ENCODE measurements around the gene DIDO1.

The DIDO1 gene

GRCh38 chr20:62887152-62887859 lies 39.0 kb downstream of the DIDO1 start:
- H4K5ac ChIP-seq (ENCODE audit: low read length): no peak overlapping the region
- no peak overlapping the region for H2BK15ac ChIP-seq (replicated peaks; ENCODE audit: low read depth)
- no peak overlapping the region for H4K8ac ChIP-seq (ENCODE audit: low read depth, low read length)
- H3K79me2 ChIP-seq (ENCODE audit: control insufficient read depth, insufficient read depth, low read length): no peaks in the 10 kb centered on the region
- H3K79me1 ChIP-seq (ENCODE audit: low read length): no peaks in the 10 kb centered on the region
- no peak overlapping the region for H3K23ac ChIP-seq (ENCODE audit: low read length)
- no peak for DNase-seq
- no peak overlapping the region for H3K4me3 ChIP-seq (ENCODE audit: low read length)
- no peak overlapping the region for H3K27ac ChIP-seq (ENCODE audit: low read depth, low read length)
- H3K9ac ChIP-seq (ENCODE audit: low read length): no peak overlapping the region
- no peaks in the 10 kb centered on the region for H3K27me3 ChIP-seq (ENCODE audit: insufficient read depth, low read length, poor library complexity)
- no peaks in the 10 kb centered on the region for H3K4me1 ChIP-seq (ENCODE audit: control insufficient read depth, low read depth, low read length)
- no CpG with 5 or more reads among the region's 13 CpGs for WGBS (ENCODE audit: extremely low coverage, insufficient coverage, low lambda C conversion rate)
- H3K56ac ChIP-seq (ENCODE audit: low read length): no peak overlapping the region
- H3K4me2 ChIP-seq (ENCODE audit: low read length): no peak overlapping the region
- peaks cover 14% of the 10 kb centered on the region for H3K36me3 ChIP-seq (ENCODE audit: control insufficient read depth, insufficient read depth, low read length)
- no peak overlapping the region for H3K4ac ChIP-seq (ENCODE audit: low read depth, low read length)
- no peak overlapping the region for H3K18ac ChIP-seq (ENCODE audit: low read length)
- no peak overlapping the region for H2AK5ac ChIP-seq (ENCODE audit: low read length)
- H2BK5ac ChIP-seq (ENCODE audit: low read length): no peak overlapping the region
- no peak overlapping the region for H2BK120ac ChIP-seq (ENCODE audit: low read depth, low read length)

- DNase-seq: no peak
- Histone ChIP-seq H3K4me3 (ENCODE audit: low read length) (no peak overlapping the region), H3K4me2 (ENCODE audit: low read length) (no peak overlapping the region), H3K27ac (ENCODE audit: low read depth, low read length) (no peak overlapping the region), H3K36me3 (ENCODE audit: control insufficient read depth, insufficient read depth, low read length) (peaks cover 10% of the 10 kb centered on the region), H3K56ac (ENCODE audit: low read length) (no peak overlapping the region), H4K5ac (ENCODE audit: low read length) (no peak overlapping the region), H2BK120ac (ENCODE audit: low read depth, low read length) (no peak overlapping the region), H2BK15ac (replicated peaks; ENCODE audit: low read depth) (no peak overlapping the region), H3K9ac (ENCODE audit: low read length) (no peak overlapping the region), H3K79me1 (ENCODE audit: low read length) (no peaks in the 10 kb centered on the region), H3K4me1 (ENCODE audit: control insufficient read depth, low read depth, low read length) (no peaks in the 10 kb centered on the region), H3K18ac (ENCODE audit: low read length) (no peak overlapping the region), H4K8ac (ENCODE audit: low read depth, low read length) (no peak overlapping the region), H2AK5ac (ENCODE audit: low read length) (no peak overlapping the region), H3K23ac (ENCODE audit: low read length) (no peak overlapping the region), H3K79me2 (ENCODE audit: control insufficient read depth, insufficient read depth, low read length) (no peaks in the 10 kb centered on the region), H3K4ac (ENCODE audit: low read depth, low read length) (no peak overlapping the region), H3K27me3 (ENCODE audit: insufficient read depth, low read length, poor library complexity) (no peaks in the 10 kb centered on the region), H2BK5ac (ENCODE audit: low read length) (no peak overlapping the region)
- WGBS (ENCODE audit: extremely low coverage, insufficient coverage, low lambda C conversion rate): no CpG with 5 or more reads among the region's 7 CpGs
Measured at GRCh38 chr20:62886709-62887058, 39.6 kb downstream of the DIDO1 start.

- Histone ChIP-seq H3K56ac (ENCODE audit: low read length) (no peak overlapping the region), H2AK5ac (ENCODE audit: low read length) (no peak overlapping the region), H3K4me1 (ENCODE audit: control insufficient read depth, low read depth, low read length) (no peaks in the 10 kb centered on the region), H3K4ac (ENCODE audit: low read depth, low read length) (no peak overlapping the region), H3K4me3 (ENCODE audit: low read length) (no peak overlapping the region), H2BK5ac (ENCODE audit: low read length) (no peak overlapping the region), H3K9ac (ENCODE audit: low read length) (no peak overlapping the region), H4K5ac (ENCODE audit: low read length) (no peak overlapping the region), H3K27me3 (ENCODE audit: insufficient read depth, low read length, poor library complexity) (no peaks in the 10 kb centered on the region), H4K8ac (ENCODE audit: low read depth, low read length) (no peak overlapping the region), H2BK15ac (replicated peaks; ENCODE audit: low read depth) (no peak overlapping the region), H3K79me1 (ENCODE audit: low read length) (no peaks in the 10 kb centered on the region), H3K36me3 (ENCODE audit: control insufficient read depth, insufficient read depth, low read length) (peaks cover 10% of the 10 kb centered on the region), H3K27ac (ENCODE audit: low read depth, low read length) (no peak overlapping the region), H3K79me2 (ENCODE audit: control insufficient read depth, insufficient read depth, low read length) (no peaks in the 10 kb centered on the region), H3K4me2 (ENCODE audit: low read length) (no peak overlapping the region), H2BK120ac (ENCODE audit: low read depth, low read length) (no peak overlapping the region), H3K18ac (ENCODE audit: low read length) (no peak overlapping the region), H3K23ac (ENCODE audit: low read length) (no peak overlapping the region)
- no peak for DNase-seq
- WGBS (ENCODE audit: extremely low coverage, insufficient coverage, low lambda C conversion rate): no CpG with 5 or more reads among the region's 23 CpGs
Measured at GRCh38 chr20:62885896-62886708, 40.2 kb downstream of the DIDO1 start.

GRCh38 chr20:62885046-62885895 lies 41.0 kb downstream of the DIDO1 start:
- Histone ChIP-seq H3K23ac (ENCODE audit: low read length) (no peak overlapping the region), H2BK5ac (ENCODE audit: low read length) (no peak overlapping the region), H3K4me2 (ENCODE audit: low read length) (no peak overlapping the region), H2BK15ac (replicated peaks; ENCODE audit: low read depth) (no peak overlapping the region), H3K36me3 (ENCODE audit: control insufficient read depth, insufficient read depth, low read length) (peaks cover 7% of the 10 kb centered on the region), H4K5ac (ENCODE audit: low read length) (no peak overlapping the region), H3K79me2 (ENCODE audit: control insufficient read depth, insufficient read depth, low read length) (no peaks in the 10 kb centered on the region), H2AK5ac (ENCODE audit: low read length) (no peak overlapping the region), H3K56ac (ENCODE audit: low read length) (no peak overlapping the region), H3K27ac (ENCODE audit: low read depth, low read length) (no peak overlapping the region), H3K4me1 (ENCODE audit: control insufficient read depth, low read depth, low read length) (no peaks in the 10 kb centered on the region), H3K9ac (ENCODE audit: low read length) (no peak overlapping the region), H3K4ac (ENCODE audit: low read depth, low read length) (no peak overlapping the region), H2BK120ac (ENCODE audit: low read depth, low read length) (no peak overlapping the region), H3K18ac (ENCODE audit: low read length) (no peak overlapping the region), H3K79me1 (ENCODE audit: low read length) (no peaks in the 10 kb centered on the region), H3K4me3 (ENCODE audit: low read length) (no peak overlapping the region), H3K27me3 (ENCODE audit: insufficient read depth, low read length, poor library complexity) (no peaks in the 10 kb centered on the region), H4K8ac (ENCODE audit: low read depth, low read length) (no peak overlapping the region)
- DNase-seq: no peak
- no CpG with 5 or more reads among the region's 20 CpGs for WGBS (ENCODE audit: extremely low coverage, insufficient coverage, low lambda C conversion rate)

GRCh38 chr20:62884556-62884955 lies 41.7 kb downstream of the DIDO1 start:
- Histone ChIP-seq H3K27ac (ENCODE audit: low read depth, low read length) (no peak overlapping the region), H3K18ac (ENCODE audit: low read length) (no peak overlapping the region), H3K79me1 (ENCODE audit: low read length) (no peaks in the 10 kb centered on the region), H2BK5ac (ENCODE audit: low read length) (no peak overlapping the region), H2BK15ac (replicated peaks; ENCODE audit: low read depth) (no peak overlapping the region), H3K56ac (ENCODE audit: low read length) (no peak overlapping the region), H3K4me2 (ENCODE audit: low read length) (no peak overlapping the region), H3K23ac (ENCODE audit: low read length) (no peak overlapping the region), H3K27me3 (ENCODE audit: insufficient read depth, low read length, poor library complexity) (no peaks in the 10 kb centered on the region), H4K8ac (ENCODE audit: low read depth, low read length) (no peak overlapping the region), H3K9ac (ENCODE audit: low read length) (no peak overlapping the region), H3K4ac (ENCODE audit: low read depth, low read length) (no peak overlapping the region), H3K36me3 (ENCODE audit: control insufficient read depth, insufficient read depth, low read length) (peaks cover 3% of the 10 kb centered on the region), H2AK5ac (ENCODE audit: low read length) (no peak overlapping the region), H2BK120ac (ENCODE audit: low read depth, low read length) (no peak overlapping the region), H3K79me2 (ENCODE audit: control insufficient read depth, insufficient read depth, low read length) (no peaks in the 10 kb centered on the region), H4K5ac (ENCODE audit: low read length) (no peak overlapping the region), H3K4me1 (ENCODE audit: control insufficient read depth, low read depth, low read length) (no peaks in the 10 kb centered on the region), H3K4me3 (ENCODE audit: low read length) (no peak overlapping the region)
- DNase-seq: no peak
- no CpG with 5 or more reads among the region's 8 CpGs for WGBS (ENCODE audit: extremely low coverage, insufficient coverage, low lambda C conversion rate)
